Spleen (tissue), 11 donors: ENCODE measurements around the gene ANXA4. TPM values are rescaled to one million over a fixed set of nuclear protein-coding genes. Genes with fewer than 3 reads are reported as not detected.
"Not testable (repeated sequence)": the region's sequence is repeated elsewhere in the genome, so short reads cannot be mapped to it uniquely, and the experiment has no call there.

Source experiments
- DNase-seq: peaks from one replicate; pipeline ENCODE4 v3.0.0-alpha.2; 2020
- H3K27ac ChIP-seq, 8 donors: fragments of 200-600 bp; sonication (generic) in 7 of 8; 1 replicate in 4 of 8; 2 replicates in 4 of 8; pipeline versions ENCODE4 v1.5.0 to v1.8.0; 2016 to 2021; ENCODE audit warnings: inconsistent platforms in 4 of 8, mild to moderate bottlenecking in 4 of 8, moderate library complexity in 1 of 8
- H3K27me3 ChIP-seq, 7 donors: fragments of 200-600 bp; sonication (generic) in 6 of 7; replicated peaks in 1 of 7; 1 replicate in 4 of 7; 2 replicates in 3 of 7; pipeline versions ENCODE4 v1.5.0 to v1.8.0; 2016 to 2021; ENCODE audit warnings: inconsistent platforms in 3 of 7, mild to moderate bottlenecking in 1 of 7
- H3K36me3 ChIP-seq, 6 donors: fragments of 200-600 bp; sonication (generic) in 5 of 6; 1 replicate in 4 of 6; 2 replicates in 2 of 6; pipeline versions ENCODE4 v1.5.0 to v1.8.0; 2016 to 2021; ENCODE audit warnings: inconsistent platforms in 2 of 6
- H3K4me1 ChIP-seq, 6 donors: fragments of 200-600 bp; sonication (generic) in 5 of 6; 1 replicate in 3 of 6; 2 replicates in 3 of 6; pipeline versions ENCODE4 v1.5.0 to v1.8.0; 2016 to 2021; ENCODE audit warnings: inconsistent platforms in 3 of 6
- H3K4me3 ChIP-seq, 8 donors: fragments of 200-600 bp; sonication (generic) in 7 of 8; 1 replicate in 4 of 8; 2 replicates in 4 of 8; pipeline versions ENCODE4 v1.5.0 to v1.8.0; 2016 to 2021; ENCODE audit warnings: inconsistent platforms in 4 of 8, mild to moderate bottlenecking in 4 of 8, moderate library complexity in 2 of 8
- H3K9me3 ChIP-seq, 8 donors: fragments of 200-600 bp; sonication (generic) in 7 of 8; 1 replicate in 4 of 8; 2 replicates in 4 of 8; pipeline versions ENCODE4 v1.5.0 to v1.8.0; 2016 to 2021; ENCODE audit warnings: inconsistent platforms in 4 of 8
- POLR2A ChIP-seq, 3 donors: fragments of 450-650 bp; IDR thresholded peaks; one replicate each; pipeline ENCODE4 v1.5.1; 2017; ENCODE audit warnings: antibody characterized with exemption in 3 of 3, mild to moderate bottlenecking in 1 of 3
- POLR2AphosphoS5 ChIP-seq, 3 donors: sonication (generic); formaldehyde crosslinking; IDR thresholded peaks; one replicate each; pipeline ENCODE4 v1.5.1; 2017; ENCODE audit warnings: antibody characterized with exemption in 3 of 3
- WGBS, 5 donors: extraction: QIAGEN DNeasy Blood & Tissue Kit in 3 of 5; methylation state at CpG; one replicate each; pipeline versions ENCODE4 v1.1.5 to v1.1.7; 2013 to 2018; 5-methylcytosine and 5-hydroxymethylcytosine counted together
- intact Hi-C: fragments of 100-400 bp; cut with DNase I; formaldehyde crosslinking; loops from one replicate; pipeline ENCODE4 v1.15.0; 2023; ENCODE audit warnings: low total_unique reads
- polyA plus RNA-seq, 3 donors: library from polyadenylated mRNA; stranded (reverse); fragments of 200-250 nt; gene quantifications; one replicate each; pipeline ENCODE4 v1.2.1, GENCODE V29; 2013
- total RNA-seq, 7 donors: library from RNA; depleted of rRNA in 3 of 7; stranded (reverse); fragments of >200 nt in 3 of 7; fragmentation: NEBNext Ultra II Directional in 4 of 7; extraction: Animal tissue kit (Norgen Biotek cat#: 25700) in 4 of 7; gene quantifications; one replicate each; pipeline versions ENCODE4 v1.1.0 to v1.2.1, GENCODE V29; 2016 to 2021
- TF ChIP-seq, protein P1 (sequence below), 11 experiments: fragments of 200-600 bp in 7 of 11; fragments of 450-650 bp in 4 of 11; sonication (generic) in 4 of 11; IDR thresholded peaks in 8 of 11; conservative IDR thresholded peaks in 3 of 11; 1 replicate in 7 of 11; 2 replicates in 4 of 11; pipeline versions ENCODE4 v1.4.0 to v1.8.0; 2016 to 2021; ENCODE audit warnings: antibody characterized with exemption in 11 of 11, inconsistent platforms in 4 of 11, mild to moderate bottlenecking in 1 of 11
- donor health status: healthy with polysubstance abuse.
- donor health status: DM: no; HTN: no; CAD: no; lungs with moderate emphysema.
- donor health status: DM: no; HTN: no; CAD: no.
- donor health status: Bipolar disorder and iron deficiency.
- donor health status: healthy.
- donor health status: DM: no; HTN: no; CAD: no.
- donor health status: DM: yes; HTN: yes; CAD: no.

Gene ANXA4
- total and polyA plus RNA-seq, 10 donors = 15.0 to 56.1 (median 29.2) TPM

DNA sequence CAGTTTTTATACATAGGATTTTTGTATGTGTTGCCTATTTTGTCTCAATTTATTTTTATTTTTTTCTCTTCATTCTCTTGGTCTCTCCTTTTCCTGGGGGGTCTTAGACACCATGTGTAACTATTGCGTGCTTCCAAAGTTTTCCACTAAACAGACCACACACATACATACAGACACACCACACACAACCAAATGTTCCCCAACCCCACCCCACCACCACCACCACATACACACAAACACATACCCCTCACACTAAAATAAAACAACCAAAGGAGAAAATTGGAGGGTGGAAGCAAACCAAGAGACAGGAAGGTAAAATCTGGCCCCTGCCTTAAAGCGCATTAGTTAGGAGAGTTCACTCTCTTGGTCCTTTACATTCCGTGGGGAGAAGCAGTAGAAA lies 30.0 kb upstream of the ANXA4 start:
- peaks cover 0 to 15% (median 8%) of the 10 kb centered on the region in 6 donors for H3K4me1 ChIP-seq
- 92 to 97% (median 94%) methylated on average over 3 of the region's 3 CpGs for WGBS, 5 donors
- H3K36me3 ChIP-seq = no peaks in the 10 kb centered on the region
- no peak for DNase-seq
- H3K27me3 ChIP-seq = peaks cover 0 to 11% (median 0%) of the 10 kb centered on the region in 7 donors
- TF ChIP-seq POLR2A (IDR thresholded peaks at IDR 0.05) (no peak), POLR2AphosphoS5 (IDR thresholded peaks at IDR 0.05) (no peak)
- TF ChIP-seq, protein P1, sequence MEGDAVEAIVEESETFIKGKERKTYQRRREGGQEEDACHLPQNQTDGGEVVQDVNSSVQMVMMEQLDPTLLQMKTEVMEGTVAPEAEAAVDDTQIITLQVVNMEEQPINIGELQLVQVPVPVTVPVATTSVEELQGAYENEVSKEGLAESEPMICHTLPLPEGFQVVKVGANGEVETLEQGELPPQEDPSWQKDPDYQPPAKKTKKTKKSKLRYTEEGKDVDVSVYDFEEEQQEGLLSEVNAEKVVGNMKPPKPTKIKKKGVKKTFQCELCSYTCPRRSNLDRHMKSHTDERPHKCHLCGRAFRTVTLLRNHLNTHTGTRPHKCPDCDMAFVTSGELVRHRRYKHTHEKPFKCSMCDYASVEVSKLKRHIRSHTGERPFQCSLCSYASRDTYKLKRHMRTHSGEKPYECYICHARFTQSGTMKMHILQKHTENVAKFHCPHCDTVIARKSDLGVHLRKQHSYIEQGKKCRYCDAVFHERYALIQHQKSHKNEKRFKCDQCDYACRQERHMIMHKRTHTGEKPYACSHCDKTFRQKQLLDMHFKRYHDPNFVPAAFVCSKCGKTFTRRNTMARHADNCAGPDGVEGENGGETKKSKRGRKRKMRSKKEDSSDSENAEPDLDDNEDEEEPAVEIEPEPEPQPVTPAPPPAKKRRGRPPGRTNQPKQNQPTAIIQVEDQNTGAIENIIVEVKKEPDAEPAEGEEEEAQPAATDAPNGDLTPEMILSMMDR (IDR thresholded peaks at IDR 0.05 in 8 of 11, conservative IDR thresholded peaks at IDR 0.05 in 3 of 11) = no peak
- intact Hi-C loops = loop anchor here (5.0 to 10.0 kb wide), 2 partner anchors 150 to 277 kb away; partner anchors contain the start of gene NFU1
- no peak overlapping the region for H3K4me3 ChIP-seq
- H3K9me3 ChIP-seq = peaks cover 0 to 4% (median 0%) of the 10 kb centered on the region in 8 donors
- no peak overlapping the region for H3K27ac ChIP-seq

DNA sequence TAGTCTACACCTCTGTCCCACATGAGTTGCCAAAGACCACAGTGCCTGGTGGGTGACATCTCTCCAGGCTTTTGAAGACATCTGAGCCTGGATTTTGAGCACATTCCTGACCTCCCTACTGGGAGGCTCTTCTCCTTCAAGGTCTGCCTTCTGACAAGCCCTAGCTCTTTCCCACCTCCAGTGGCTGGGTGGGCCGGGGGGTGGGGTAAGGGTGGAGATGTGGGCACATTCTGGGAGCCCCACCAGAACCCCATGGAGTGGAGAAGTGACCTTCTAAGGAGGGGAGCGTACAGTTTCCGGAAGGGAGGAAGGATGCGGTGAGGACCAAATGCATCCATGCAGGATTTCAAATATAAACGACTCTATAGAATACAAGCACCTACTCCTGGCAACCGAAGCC lies 27.9 kb upstream of the ANXA4 start:
- Histone ChIP-seq H3K4me1 (peaks cover 0 to 20% (median 8%) of the 10 kb centered on the region in 6 donors), H3K27ac (no peak overlapping the region), H3K9me3 (peaks cover 0 to 4% (median 0%) of the 10 kb centered on the region in 8 donors), H3K4me3 (no peak overlapping the region), H3K27me3 (peaks cover 0 to 11% (median 0%) of the 10 kb centered on the region in 7 donors), H3K36me3 (no peaks in the 10 kb centered on the region)
- no peak for TF ChIP-seq POLR2A (IDR thresholded peaks at IDR 0.05)
- no peak for TF ChIP-seq POLR2AphosphoS5 (IDR thresholded peaks at IDR 0.05)
- TF ChIP-seq, protein P1 (IDR thresholded peaks at IDR 0.05 in 8 of 11, conservative IDR thresholded peaks at IDR 0.05 in 3 of 11) = no peak
- DNase-seq = no peak
- intact Hi-C loops = loop anchor here (5.0 to 10.0 kb wide), 2 partner anchors 152 to 279 kb away; partner anchors contain the start of gene NFU1
- 80 to 93% (median 82%) methylated on average over 6 of the region's 6 CpGs for WGBS, 5 donors

DNA sequence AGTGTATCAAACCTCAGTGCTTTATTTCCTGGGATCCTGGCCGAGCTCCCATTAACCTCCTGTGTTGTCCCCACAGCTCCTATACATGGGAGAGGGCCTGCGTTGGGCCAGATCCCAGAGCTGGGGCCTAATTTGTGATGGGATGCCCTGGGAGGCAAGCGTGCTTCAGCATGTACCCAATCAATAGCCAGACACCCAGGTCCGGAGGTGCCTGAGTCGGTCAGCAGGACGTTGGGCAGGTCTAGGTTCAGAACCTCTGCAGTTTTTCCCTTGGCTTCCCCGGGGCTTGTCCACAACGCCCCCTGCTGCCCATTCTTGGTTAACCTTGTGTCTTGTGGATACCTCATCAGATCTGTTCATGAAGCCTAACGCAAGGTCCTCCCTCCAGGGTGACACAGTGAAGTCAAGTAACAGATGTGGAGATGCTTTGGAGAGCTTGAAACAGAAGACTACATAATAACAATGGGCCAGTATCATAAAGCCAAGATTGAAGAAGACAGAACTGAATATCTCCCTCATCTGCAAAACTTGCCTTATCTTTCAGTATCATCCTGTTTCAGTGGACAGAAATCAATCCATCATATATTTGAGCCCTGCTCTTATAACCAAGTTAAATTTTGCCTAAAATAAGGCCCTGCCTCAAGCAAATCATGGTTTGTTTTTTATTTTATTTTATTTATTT lies 27.3 kb upstream of the ANXA4 start:
- Histone ChIP-seq H3K27me3 (peaks cover 0 to 11% (median 0%) of the 10 kb centered on the region in 7 donors), H3K4me1 (peaks cover 0 to 20% (median 8%) of the 10 kb centered on the region in 6 donors), H3K4me3 (peak overlapping the region in 1 of 8 donors; percentile 24)
- DNase-seq = peak; percentile 92
- intact Hi-C loops = loop anchor here (5.0 to 10.0 kb wide), 2 partner anchors 152 to 280 kb away; partner anchors contain the start of gene NFU1
- TF ChIP-seq, protein P1 (IDR thresholded peaks at IDR 0.05 in 8 of 11, conservative IDR thresholded peaks at IDR 0.05 in 3 of 11) = peak; percentile 65 to 91 (median 82)
- TF ChIP-seq POLR2AphosphoS5 (IDR thresholded peaks at IDR 0.05) = peak in 1 of 3 donors; percentile 71
- not testable (repeated sequence) for H3K27ac ChIP-seq, H3K36me3 ChIP-seq, H3K9me3 ChIP-seq
- WGBS, 5 donors = 21 to 25% (median 23%) methylated on average over 9 of the region's 9 CpGs

DNA sequence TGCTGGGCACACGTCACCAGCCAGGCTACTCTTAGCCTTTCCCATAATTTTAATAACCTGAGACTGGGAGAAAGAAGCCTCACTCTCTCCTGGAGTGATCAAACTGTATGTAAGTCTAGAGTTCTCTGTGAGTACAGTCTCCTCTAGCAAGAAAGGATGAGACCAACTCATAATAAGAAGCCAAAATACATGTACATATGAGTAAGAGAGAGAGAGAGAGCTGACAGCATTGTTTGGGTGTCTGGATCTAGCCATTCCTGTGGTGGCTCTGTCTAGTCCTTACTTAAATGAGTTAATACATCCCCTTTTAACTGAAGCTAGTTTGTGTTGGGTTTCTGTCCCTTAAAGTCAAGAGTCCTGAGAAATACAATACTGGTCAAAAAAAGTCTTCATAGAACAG lies 26.0 kb upstream of the ANXA4 start:
- intact Hi-C loops = loop anchor here (10.0 kb wide), 1 partner anchor 281 kb away; the partner anchor contains the start of gene NFU1
- Histone ChIP-seq H3K27ac (no peak overlapping the region), H3K36me3 (no peaks in the 10 kb centered on the region), H3K4me3 (no peak overlapping the region), H3K4me1 (peaks cover 0 to 20% (median 8%) of the 10 kb centered on the region in 6 donors), H3K27me3 (peaks cover 0 to 11% (median 0%) of the 10 kb centered on the region in 7 donors), H3K9me3 (no peaks in the 10 kb centered on the region)
- 73 to 90% (median 89%) methylated on average over 1 of the region's 1 CpG for WGBS, 5 donors
- TF ChIP-seq, protein P1 (IDR thresholded peaks at IDR 0.05 in 8 of 11, conservative IDR thresholded peaks at IDR 0.05 in 3 of 11) = no peak
- TF ChIP-seq POLR2AphosphoS5 (IDR thresholded peaks at IDR 0.05) (no peak), POLR2A (IDR thresholded peaks at IDR 0.05) (no peak)
- no peak for DNase-seq
